Activated CD8-positive, alpha-beta memory T cell treated with anti-CD3 and anti-CD28 coated beads for 1 hour (primary cell): Measurements from ENCODE around the gene REST.

Source experiments
- DNase-seq, 2 donors: peaks; one replicate each; pipeline ENCODE4 v3.0.0-alpha.2; 2020; ENCODE audit warnings: low read depth in 1 of 2; ENCODE audit errors: extremely low read depth in 1 of 2

REST gene

GRCh38 chr4:56973336-56973735, 65.6 kb downstream of the REST start:
- no peak for DNase-seq

- no peak for DNase-seq
Measured at GRCh38 chr4:56976283-56976836, 68.7 kb downstream of the REST start.

- peak in 1 of 2 donors; percentile 27 for DNase-seq
Measured at GRCh38 chr4:56976837-56977320, 69.2 kb downstream of the REST start.

- peak; percentile 90 to 93 for DNase-seq
Measured at GRCh38 chr4:56977321-56978012, 69.8 kb downstream of the REST start, which contains the start of gene NOA1. Gene NOA1, minus strand, starts transcription at chr4:56977606. Its CDS starts 21 bp downstream, at chr4:56977585.

GRCh38 chr4:56978750-56979303, 71.1 kb downstream of the REST start, which contains the start of gene POLR2B:
Gene POLR2B, plus strand, starts transcription at chr4:56978896. Its CDS starts 90 bp downstream, at chr4:56978986.
- peak; percentile 64 to 67 for DNase-seq

- DNase-seq: peak in 1 of 2 donors; percentile 15
Measured at GRCh38 chr4:56979421-56980072, 71.8 kb downstream of the REST start.

GRCh38 chr4:56981795-56982201, 74.1 kb downstream of the REST start:
- no peak for DNase-seq

- DNase-seq: no peak
Measured at GRCh38 chr4:56986192-56986591, 78.5 kb downstream of the REST start.

- no peak for DNase-seq
Measured at GRCh38 chr4:56986952-56987351, 79.3 kb downstream of the REST start.

- DNase-seq: no peak
Measured at GRCh38 chr4:56990109-56990905, 82.6 kb downstream of the REST start.

- no peak for DNase-seq
Measured at GRCh38 chr4:56995525-56995924, 87.8 kb downstream of the REST start.

- no peak for DNase-seq
Measured at GRCh38 chr4:56999751-57000150, 92.1 kb downstream of the REST start.

GRCh38 chr4:57013543-57014120, 105.9 kb downstream of the REST start:
- DNase-seq: no peak
